HFF-Myc (cell line): ENCODE results near the gene GIMAP6.

Experiments
- DNase-seq: peaks from one replicate; pipeline ENCODE4 v3.0.0-alpha.2; 2011; ENCODE audit warnings: low read depth; ENCODE audit errors: extremely low read depth
- H3K4me3 ChIP-seq: replicated peaks from 2 replicates; pipeline ENCODE4 v1.5.1; 2011; ENCODE audit warnings: low read depth, mild to moderate bottlenecking, control low read depth, low read length
- CTCF ChIP-seq: IDR thresholded peaks from 2 replicates; pipeline ENCODE4 v1.5.1; 2012; ENCODE audit warnings: mild to moderate bottlenecking, low read depth, low read length, control low read depth; ENCODE audit errors: missing control alignments

Gene GIMAP6

GRCh38 chr7:150642926-150643325, 10.7 kb upstream of the GIMAP6 start:
- H3K4me3 ChIP-seq, result no peak overlapping the region
- TF ChIP-seq CTCF, result no peak
- DNase-seq, result no peak

- no peak for TF ChIP-seq CTCF
- DNase-seq, result no peak
- no peak overlapping the region for H3K4me3 ChIP-seq
Measured at GRCh38 chr7:150641854-150642253, 9.7 kb upstream of the GIMAP6 start.

- no peak for TF ChIP-seq CTCF
Measured at GRCh38 chr7:150633926-150634325, 1.7 kb upstream of the GIMAP6 start.

GRCh38 chr7:150631084-150631826, 930 bp downstream of the GIMAP6 start:
- TF ChIP-seq CTCF, result no peak
- no peak overlapping the region for H3K4me3 ChIP-seq
- DNase-seq, result no peak

More at GRCh38 chr7:150633926-150634325, 1.7 kb upstream of the GIMAP6 start:
- DNase-seq, result no peak
- H3K4me3 ChIP-seq, result no peak overlapping the region

GRCh38 chr7:150629347-150629746, 2.8 kb downstream of the GIMAP6 start:
- DNase-seq, result no peak
- H3K4me3 ChIP-seq, result no peak overlapping the region
- TF ChIP-seq CTCF, result no peak

GRCh38 chr7:150627959-150628358, 4.2 kb downstream of the GIMAP6 start:
- DNase-seq, result no peak
- H3K4me3 ChIP-seq, result no peak overlapping the region
- no peak for TF ChIP-seq CTCF

- TF ChIP-seq CTCF, result no peak
Measured at GRCh38 chr7:150626696-150627095, 5.5 kb downstream of the GIMAP6 start.

More at GRCh38 chr7:150626696-150627095, 5.5 kb downstream of the GIMAP6 start:
- DNase-seq, result no peak
- no peak overlapping the region for H3K4me3 ChIP-seq
